Osteocyte (in vitro differentiated cells): ENCODE data around the gene PRKCE. TPM values are rescaled to one million over a fixed set of nuclear protein-coding genes. Genes with fewer than 3 reads are reported as not detected.

Experiments used
- DNase-seq: peaks from one replicate; pipeline ENCODE4 v3.0.0; 2021; ENCODE audit warnings: mixed read lengths; ENCODE audit not compliant: unreplicated experiment; ENCODE audit errors: extremely low spot score
- H3K27ac Mint-ChIP-seq: one replicate; pipeline ENCODE4 v1.8.0; 2021; ENCODE audit warnings: mild to moderate bottlenecking, mixed read lengths; ENCODE audit not compliant: unreplicated experiment
- H3K27me3 Mint-ChIP-seq: one replicate; pipeline ENCODE4 v1.8.0; 2021; ENCODE audit warnings: mixed read lengths; ENCODE audit not compliant: unreplicated experiment
- H3K36me3 Mint-ChIP-seq: one replicate; pipeline ENCODE4 v1.8.0; 2021; ENCODE audit warnings: mixed read lengths; ENCODE audit not compliant: unreplicated experiment
- H3K4me1 Mint-ChIP-seq: one replicate; pipeline ENCODE4 v1.8.0; 2021; ENCODE audit warnings: mixed read lengths; ENCODE audit not compliant: unreplicated experiment
- H3K4me3 Mint-ChIP-seq: one replicate; pipeline ENCODE4 v1.8.0; 2021; ENCODE audit warnings: mild to moderate bottlenecking, moderate library complexity, mixed read lengths; ENCODE audit not compliant: unreplicated experiment
- H3K9me3 Mint-ChIP-seq: one replicate; pipeline ENCODE4 v1.8.0; 2021; ENCODE audit warnings: mixed read lengths; ENCODE audit not compliant: unreplicated experiment
- CTCF ChIP-seq: fragments of 200-600 bp; sonication (generic); IDR thresholded peaks from 2 replicates; pipeline ENCODE4 v1.5.0; 2021; ENCODE audit warnings: antibody characterized with exemption, mild to moderate bottlenecking, moderate library complexity
- total RNA-seq: library from RNA; stranded (reverse); gene quantifications from 2 replicates; pipeline ENCODE4 v1.2.1, GENCODE V29; 2021

The PRKCE gene
- total RNA-seq, 1 donor from 2014 or later: 13.8 TPM

GRCh38 chr2:46145840-46146239 lies 494.4 kb downstream of the PRKCE start:
- H3K9me3 Mint-ChIP-seq: no peaks in the 10 kb centered on the region

GRCh38 chr2:46146866-46147502 lies 495.5 kb downstream of the PRKCE start:
- TF ChIP-seq CTCF: no peak
- no peak for DNase-seq
- H3K4me3 Mint-ChIP-seq: no peak overlapping the region
- no peak overlapping the region for H3K27ac Mint-ChIP-seq
- H3K9me3 Mint-ChIP-seq: no peaks in the 10 kb centered on the region
- H3K4me1 Mint-ChIP-seq: peaks cover 13% of the 10 kb centered on the region
- H3K27me3 Mint-ChIP-seq: no peaks in the 10 kb centered on the region
- H3K36me3 Mint-ChIP-seq: peaks cover 6% of the 10 kb centered on the region

More at GRCh38 chr2:46145840-46146239, 494.4 kb downstream of the PRKCE start:
- H3K4me1 Mint-ChIP-seq: peaks cover 8% of the 10 kb centered on the region
- no peak for TF ChIP-seq CTCF
- no peak overlapping the region for H3K4me3 Mint-ChIP-seq
- no peak overlapping the region for H3K27ac Mint-ChIP-seq
- DNase-seq: no peak
- no peaks in the 10 kb centered on the region for H3K27me3 Mint-ChIP-seq
- H3K36me3 Mint-ChIP-seq: peaks cover 6% of the 10 kb centered on the region

- TF ChIP-seq CTCF: no peak
Measured at GRCh38 chr2:46147626-46148368, 496.3 kb downstream of the PRKCE start.

GRCh38 chr2:46148369-46148736 lies 496.9 kb downstream of the PRKCE start:
- Mint-ChIP-seq H3K9me3 (no peaks in the 10 kb centered on the region), H3K36me3 (peaks cover 6% of the 10 kb centered on the region), H3K27ac (no peak overlapping the region), H3K4me3 (no peak overlapping the region), H3K4me1 (peaks cover 14% of the 10 kb centered on the region), H3K27me3 (no peaks in the 10 kb centered on the region)
- no peak for DNase-seq
- TF ChIP-seq CTCF: no peak

More at GRCh38 chr2:46147626-46148368, 496.3 kb downstream of the PRKCE start:
- no peaks in the 10 kb centered on the region for H3K9me3 Mint-ChIP-seq
- peaks cover 13% of the 10 kb centered on the region for H3K4me1 Mint-ChIP-seq
- DNase-seq: no peak
- no peak overlapping the region for H3K4me3 Mint-ChIP-seq
- peaks cover 6% of the 10 kb centered on the region for H3K36me3 Mint-ChIP-seq
- no peak overlapping the region for H3K27ac Mint-ChIP-seq
- H3K27me3 Mint-ChIP-seq: no peaks in the 10 kb centered on the region

DNA sequence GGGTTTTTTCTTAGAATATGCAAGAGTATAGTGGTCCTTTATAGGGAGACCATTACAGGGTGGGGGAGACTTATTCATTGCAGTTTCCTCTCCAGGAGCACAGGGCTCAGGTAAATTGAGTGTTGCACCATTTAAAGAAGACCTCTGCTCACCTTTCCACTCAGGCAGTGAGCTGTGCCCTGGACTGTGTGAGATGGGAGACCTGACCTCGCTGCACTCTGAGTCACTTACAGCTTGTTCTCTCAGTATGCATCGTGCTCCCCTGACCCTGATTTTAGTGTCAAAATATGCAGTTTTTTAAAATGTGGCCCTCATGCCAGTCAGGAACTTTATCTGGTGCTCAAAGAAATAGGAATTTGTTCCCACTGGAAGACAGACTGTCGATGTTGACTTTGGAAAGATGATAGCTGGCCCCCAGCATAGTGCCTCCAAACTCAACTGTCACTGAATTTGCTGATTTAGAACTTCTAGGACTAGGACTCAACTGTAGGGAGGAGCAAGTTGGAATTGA lies 499.0 kb downstream of the PRKCE start:
- TF ChIP-seq CTCF: no peak
- H3K9me3 Mint-ChIP-seq: no peaks in the 10 kb centered on the region
- no peak for DNase-seq
- H3K4me3 Mint-ChIP-seq: no peak overlapping the region
- H3K4me1 Mint-ChIP-seq: peaks cover 14% of the 10 kb centered on the region
- H3K27ac Mint-ChIP-seq: no peak overlapping the region
- no peaks in the 10 kb centered on the region for H3K27me3 Mint-ChIP-seq
- H3K36me3 Mint-ChIP-seq: peaks cover 8% of the 10 kb centered on the region
